Activated CD8-positive, alpha-beta T cell treated with anti-CD3 and anti-CD28 coated beads for 36 hours (primary cell): ENCODE data around the gene STX4. TPM values are rescaled to one million over a fixed set of nuclear protein-coding genes. Genes with fewer than 3 reads are reported as not detected.
A peak's percentile ranks its signal among the peaks of the same experiment; 100 is the strongest.

Source experiments
- ATAC-seq: fragments of 200-7000 bp; cut with Tn5 transposase; one replicate; pipeline ENCODE4 v1.10.0; 2021; ENCODE audit warnings: mild to moderate bottlenecking, moderate library complexity
- CTCF ChIA-PET: fragments of 350-600 bp; sonication (Branson Sonifier 250); formaldehyde crosslinking; loops from one replicate; lab custom pipeline; 2021; ENCODE audit warnings: antibody characterized with exemption; lab: Charles Lee
- POLR2A ChIA-PET: fragments of 350-600 bp; sonication (Branson Sonifier 250); formaldehyde crosslinking; loops from one replicate; lab custom pipeline; 2021; ENCODE audit warnings: antibody characterized with exemption; lab: Charles Lee
- DNase-seq: peaks from one replicate; pipeline ENCODE4 v3.0.0-alpha.2; 2020
- H3K27ac Mint-ChIP-seq: one replicate; pipeline ENCODE4 v1.8.0; 2021; ENCODE audit warnings: mild to moderate bottlenecking, mixed read lengths
- H3K27me3 Mint-ChIP-seq: one replicate; pipeline ENCODE4 v1.8.0; 2021; ENCODE audit warnings: mixed read lengths
- H3K36me3 Mint-ChIP-seq: one replicate; pipeline ENCODE4 v1.8.0; 2021; ENCODE audit warnings: low read depth, mixed read lengths
- H3K4me1 Mint-ChIP-seq: one replicate; pipeline ENCODE4 v1.8.0; 2021; ENCODE audit warnings: low read depth, mixed read lengths
- H3K4me3 Mint-ChIP-seq: one replicate; pipeline ENCODE4 v1.8.0; 2021; ENCODE audit warnings: mild to moderate bottlenecking, moderate library complexity, mixed read lengths
- H3K9me3 Mint-ChIP-seq: one replicate; pipeline ENCODE4 v1.8.0; 2021; ENCODE audit warnings: mixed read lengths
- intact Hi-C: fragments of 100-400 bp; cut with micrococcal nuclease; formaldehyde crosslinking; loops from one replicate; pipeline ENCODE4 v1.10.0; 2022
- total RNA-seq, 2 experiments: library from RNA; stranded (reverse); gene quantifications; one replicate each; pipeline ENCODE4 v1.2.3, GENCODE V29; 2021
- TF ChIP-seq, protein P1 (sequence below): fragments of 200-600 bp; IDR thresholded peaks from one replicate; pipeline ENCODE4 v1.8.0; 2022; ENCODE audit warnings: antibody characterized with exemption, mild to moderate bottlenecking

STX4 gene
- total RNA-seq, 2 experiments from 2014 or later = 25.2 to 27.7 TPM

DNA sequence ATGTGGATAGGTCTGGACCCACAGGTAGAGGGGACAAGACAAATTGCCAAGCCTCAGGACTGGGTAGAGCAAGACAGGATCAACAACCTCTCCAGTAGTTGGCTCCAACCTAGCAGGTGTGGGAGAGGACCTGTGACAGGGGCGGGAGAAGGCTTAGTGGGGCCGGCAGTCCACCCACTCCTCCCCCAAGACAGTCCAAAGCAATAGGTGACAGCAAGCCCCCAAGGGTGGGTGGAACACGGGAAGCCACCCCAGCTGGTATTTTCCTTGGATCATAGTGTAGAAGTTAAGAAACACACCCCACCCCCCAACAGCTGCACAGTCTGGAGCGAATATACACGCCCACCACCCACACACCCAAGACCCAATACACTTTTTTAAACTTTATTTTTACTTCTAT, 4.1 kb upstream of the STX4 start:
- DNase-seq = no peak
- CTCF ChIA-PET = no interaction called here

DNA sequence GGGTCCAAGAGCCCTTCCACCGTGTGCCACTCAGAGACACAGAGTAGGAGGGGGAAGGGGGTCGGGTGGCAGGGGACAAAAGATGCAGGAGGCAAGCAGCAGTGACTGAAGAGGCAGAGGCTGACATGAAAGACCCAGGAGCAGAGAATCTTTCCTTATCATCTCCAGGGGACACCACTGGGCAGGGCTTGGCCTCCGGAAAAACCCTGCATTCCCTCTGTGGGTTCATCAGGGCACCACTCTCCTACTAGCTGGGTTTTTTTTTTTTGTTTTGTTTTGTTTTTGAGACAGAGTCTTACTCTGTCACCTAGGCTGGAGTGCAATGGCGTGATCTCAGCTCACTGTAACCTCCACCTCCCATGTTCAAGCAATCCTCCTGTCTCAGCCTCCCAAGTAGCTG, 2.1 kb upstream of the STX4 start:
- no peak for DNase-seq
- Mint-ChIP-seq H3K27me3 (no peaks in the 10 kb centered on the region), H3K27ac (no peak overlapping the region), H3K4me1 (peaks cover 20% of the 10 kb centered on the region), H3K9me3 (no peaks in the 10 kb centered on the region), H3K4me3 (no peak overlapping the region), H3K36me3 (peaks cover 4% of the 10 kb centered on the region)
- ATAC-seq = no peak
- TF ChIP-seq, protein P1, sequence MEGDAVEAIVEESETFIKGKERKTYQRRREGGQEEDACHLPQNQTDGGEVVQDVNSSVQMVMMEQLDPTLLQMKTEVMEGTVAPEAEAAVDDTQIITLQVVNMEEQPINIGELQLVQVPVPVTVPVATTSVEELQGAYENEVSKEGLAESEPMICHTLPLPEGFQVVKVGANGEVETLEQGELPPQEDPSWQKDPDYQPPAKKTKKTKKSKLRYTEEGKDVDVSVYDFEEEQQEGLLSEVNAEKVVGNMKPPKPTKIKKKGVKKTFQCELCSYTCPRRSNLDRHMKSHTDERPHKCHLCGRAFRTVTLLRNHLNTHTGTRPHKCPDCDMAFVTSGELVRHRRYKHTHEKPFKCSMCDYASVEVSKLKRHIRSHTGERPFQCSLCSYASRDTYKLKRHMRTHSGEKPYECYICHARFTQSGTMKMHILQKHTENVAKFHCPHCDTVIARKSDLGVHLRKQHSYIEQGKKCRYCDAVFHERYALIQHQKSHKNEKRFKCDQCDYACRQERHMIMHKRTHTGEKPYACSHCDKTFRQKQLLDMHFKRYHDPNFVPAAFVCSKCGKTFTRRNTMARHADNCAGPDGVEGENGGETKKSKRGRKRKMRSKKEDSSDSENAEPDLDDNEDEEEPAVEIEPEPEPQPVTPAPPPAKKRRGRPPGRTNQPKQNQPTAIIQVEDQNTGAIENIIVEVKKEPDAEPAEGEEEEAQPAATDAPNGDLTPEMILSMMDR = no peak
- ChIA-PET CTCF (interaction anchor here (1.6 kb wide), 1 partner anchor 46 kb away, joined by 5 read pairs; the partner anchor contains the start of gene HSD3B7), POLR2A (interaction anchor here (1.3 kb wide), 1 partner anchor 15 kb away, joined by 3 read pairs; no protein-coding TSS in a partner anchor)
- intact Hi-C loops = loop anchor here (5.0 kb wide), 1 partner anchor 41 kb away; the partner anchor contains the start of genes ZNF646 and ZNF668

More for the DNA sequence above, 4.1 kb upstream of the STX4 start:
- no peak overlapping the region for H3K27ac Mint-ChIP-seq
- intact Hi-C loops = no loop called here
- TF ChIP-seq, protein P1 = no peak
- no peak overlapping the region for H3K4me3 Mint-ChIP-seq
- no peaks in the 10 kb centered on the region for H3K36me3 Mint-ChIP-seq
- peaks cover 12% of the 10 kb centered on the region for H3K4me1 Mint-ChIP-seq
- no peaks in the 10 kb centered on the region for H3K27me3 Mint-ChIP-seq
- ATAC-seq = no peak
- no peaks in the 10 kb centered on the region for H3K9me3 Mint-ChIP-seq
- POLR2A ChIA-PET = interaction anchor here (0.9 kb wide), 1 partner anchor 10 kb away, joined by 3 read pairs; no protein-coding TSS in a partner anchor

DNA sequence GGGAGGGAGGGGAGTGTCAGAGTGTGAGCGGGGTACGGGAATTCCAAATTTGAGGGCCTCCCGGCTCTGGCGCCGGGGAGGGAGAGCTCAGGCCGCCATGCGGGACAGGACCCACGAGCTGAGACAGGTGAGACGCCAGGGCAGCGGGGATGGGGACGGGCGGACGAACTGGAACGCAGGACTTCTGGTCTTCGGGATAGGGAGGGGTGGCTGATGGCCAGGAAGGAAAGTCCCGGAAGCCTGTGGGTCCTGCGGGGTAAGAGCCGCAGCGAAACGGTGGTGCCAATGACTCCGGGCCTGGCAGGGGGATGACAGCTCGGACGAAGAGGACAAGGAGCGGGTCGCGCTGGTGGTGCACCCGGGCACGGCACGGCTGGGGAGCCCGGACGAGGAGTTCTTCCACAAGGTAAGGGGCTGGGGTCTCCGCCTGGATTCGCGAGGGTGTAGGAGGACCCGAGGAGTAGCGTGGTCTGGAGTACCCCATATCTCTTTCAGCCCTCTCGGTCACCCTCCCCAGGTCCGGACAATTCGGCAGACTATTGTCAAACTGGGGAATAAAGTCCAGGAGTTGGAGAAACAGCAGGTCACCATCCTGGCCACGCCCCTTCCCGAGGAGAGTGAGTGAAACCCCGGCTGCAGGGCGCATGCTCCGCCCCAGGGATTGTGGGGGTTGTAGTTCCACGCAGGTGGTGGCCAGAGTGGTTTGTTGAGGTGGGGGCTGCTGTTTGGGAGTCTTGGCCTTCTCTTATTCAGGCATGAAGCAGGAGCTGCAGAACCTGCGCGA, 543 bp downstream of the STX4 start:
- peaks cover 22% of the 10 kb centered on the region for H3K4me1 Mint-ChIP-seq
- peak overlapping the region; percentile 89 for H3K27ac Mint-ChIP-seq
- no peaks in the 10 kb centered on the region for H3K27me3 Mint-ChIP-seq
- H3K4me3 Mint-ChIP-seq = peak overlapping the region; percentile 85
- CTCF ChIA-PET = interaction anchor here (0.7 to 1.2 kb wide), 4 partner anchors 48 to 146 kb away, joined by 3 to 4 read pairs (median 3); partner anchors contain the start of gene FUS
- H3K36me3 Mint-ChIP-seq = peaks cover 7% of the 10 kb centered on the region
- no peaks in the 10 kb centered on the region for H3K9me3 Mint-ChIP-seq
- TF ChIP-seq, protein P1 = no peak
- POLR2A ChIA-PET = interaction anchor here (0.5 to 3.7 kb wide), 6 partner anchors 11 to 410 kb away, joined by 3 to 17 read pairs (median 4); partner anchors contain the start of genes FUS, ZNF646 and ZNF668
- DNase-seq (peak; percentile 94), ATAC-seq (peak; percentile 66)
- intact Hi-C loops = loop anchor here (5.0 kb wide), 1 partner anchor 38 kb away; the partner anchor contains the start of genes ZNF646 and ZNF668

DNA sequence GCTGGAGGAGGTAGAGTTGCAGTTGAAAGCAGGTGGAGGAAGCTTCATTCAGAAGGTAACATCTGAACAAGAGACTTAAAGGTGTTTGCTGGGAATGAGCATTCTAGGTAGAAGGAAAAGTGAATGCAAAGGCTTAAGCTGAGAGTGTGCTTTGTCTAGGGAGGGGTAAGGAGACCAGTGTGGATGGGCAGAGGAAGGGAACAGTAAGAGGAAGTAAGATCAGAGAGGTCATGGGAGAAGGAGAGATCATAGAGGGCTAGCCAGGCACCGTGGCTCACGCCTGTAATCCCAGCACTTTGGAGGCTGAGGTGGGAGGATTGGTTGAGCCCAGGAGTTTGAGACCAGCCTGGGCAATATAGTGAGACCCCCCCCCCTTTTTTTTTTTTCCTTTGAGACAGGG, 3.3 kb downstream of the STX4 start:
- ATAC-seq (no peak), DNase-seq (no peak)
- Mint-ChIP-seq H3K27me3 (no peaks in the 10 kb centered on the region), H3K4me3 (no peak overlapping the region), H3K27ac (no peak overlapping the region), H3K4me1 (peaks cover 21% of the 10 kb centered on the region), H3K9me3 (no peaks in the 10 kb centered on the region), H3K36me3 (peaks cover 10% of the 10 kb centered on the region)
- POLR2A ChIA-PET = interaction anchor here (3.7 kb wide), 1 partner anchor 37 kb away, joined by 17 read pairs; the partner anchor contains the start of genes ZNF646 and ZNF668
- CTCF ChIA-PET = no interaction called here
- TF ChIP-seq, protein P1 = no peak
- intact Hi-C loops = no loop called here
